ENCODE results near the gene TAF1B.

The TAF1B gene

DNA sequence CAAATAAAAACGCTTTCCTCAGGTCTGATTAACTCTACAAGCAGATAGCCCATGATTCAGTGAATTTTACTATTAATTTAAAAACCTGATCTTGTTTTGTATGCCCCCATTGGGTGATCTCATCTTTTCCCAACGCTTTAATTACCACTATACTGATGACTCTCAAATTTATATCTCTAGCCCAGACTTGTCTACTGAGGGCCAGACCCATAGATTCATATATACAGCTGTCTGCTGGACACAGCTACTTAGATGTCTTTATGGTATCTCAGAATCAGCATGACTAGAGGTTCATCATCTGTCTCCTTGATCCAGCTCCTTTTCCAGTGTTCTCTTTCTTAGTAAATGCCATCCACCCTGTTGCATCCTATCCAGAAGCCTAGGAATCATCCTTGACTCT lies 33.8 kb downstream of the TAF1B start:
- no peaks in the 10 kb centered on the region for H3K79me2 ChIP-seq (ENCODE audit: insufficient read depth, low read length)
- no peak for TF ChIP-seq EZH2phosphoT487 (conservative IDR thresholded peaks at IDR 0.05; ENCODE audit: low read length)
- TF ChIP-seq CTCF (IDR thresholded peaks at IDR 0.05; ENCODE audit: insufficient read depth, low read length, poor library complexity, severe bottlenecking) = no peak
- no peak overlapping the region for H3K4me3 ChIP-seq (ENCODE audit: insufficient read depth, low read length, poor library complexity, severe bottlenecking)
- H3F3A ChIP-seq (ENCODE audit: insufficient read depth) = no peaks in the 10 kb centered on the region
- peaks cover 13% of the 10 kb centered on the region for H3K36me3 ChIP-seq (ENCODE audit: low read length)
- no peaks in the 10 kb centered on the region for H4K20me1 ChIP-seq (ENCODE audit: low read depth, low read length)
- no peak overlapping the region for H3K27ac ChIP-seq (ENCODE audit: low read depth, low read length)
- no peak overlapping the region for H3K4me2 ChIP-seq (ENCODE audit: low read depth, low read length, poor library complexity, severe bottlenecking)
- H2AFZ ChIP-seq (ENCODE audit: low read depth, low read length, severe bottlenecking) = no peak overlapping the region
- no peaks in the 10 kb centered on the region for H3K9me3 ChIP-seq (ENCODE audit: insufficient read depth, low read length)
- H3K9me2 ChIP-seq (replicated peaks; ENCODE audit: insufficient read depth, low read length) = no peaks in the 10 kb centered on the region
- H3K9ac ChIP-seq (ENCODE audit: low read length) = no peak overlapping the region
- H3K27me3 ChIP-seq (ENCODE audit: low read length) = no peaks in the 10 kb centered on the region

DNA sequence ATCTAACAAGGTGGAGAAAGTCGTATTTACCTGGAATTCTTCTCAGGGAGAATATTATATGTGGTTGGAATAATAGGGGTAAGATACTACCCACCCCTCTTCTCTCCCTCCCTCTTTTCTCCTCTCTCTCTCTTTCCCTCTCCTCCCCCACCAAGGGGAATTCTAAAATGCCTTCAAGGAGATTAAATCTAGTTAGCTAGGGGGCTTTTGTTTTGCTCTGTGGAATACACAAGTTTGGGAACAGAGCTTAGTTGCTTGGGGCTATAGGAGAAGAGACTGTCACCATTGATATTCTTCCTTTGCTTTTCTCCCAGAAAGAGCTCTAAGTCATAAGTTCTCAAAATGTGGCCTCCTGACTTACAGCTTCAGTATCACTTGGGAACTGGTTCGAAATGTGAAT lies 34.5 kb downstream of the TAF1B start:
- no peak overlapping the region for H3K4me3 ChIP-seq (ENCODE audit: insufficient read depth, low read length, poor library complexity, severe bottlenecking)
- no peak for TF ChIP-seq EZH2phosphoT487 (conservative IDR thresholded peaks at IDR 0.05; ENCODE audit: low read length)
- no peak for TF ChIP-seq CTCF (IDR thresholded peaks at IDR 0.05; ENCODE audit: insufficient read depth, low read length, poor library complexity, severe bottlenecking)
- no peak overlapping the region for H3K27ac ChIP-seq (ENCODE audit: low read depth, low read length)
- no peaks in the 10 kb centered on the region for H3K9me3 ChIP-seq (ENCODE audit: insufficient read depth, low read length)
- no peak overlapping the region for H2AFZ ChIP-seq (ENCODE audit: low read depth, low read length, severe bottlenecking)
- no peaks in the 10 kb centered on the region for H4K20me1 ChIP-seq (ENCODE audit: low read depth, low read length)
- no peaks in the 10 kb centered on the region for H3K27me3 ChIP-seq (ENCODE audit: low read length)
- peaks cover 15% of the 10 kb centered on the region for H3K36me3 ChIP-seq (ENCODE audit: low read length)
- H3K9me2 ChIP-seq (replicated peaks; ENCODE audit: insufficient read depth, low read length) = no peaks in the 10 kb centered on the region
- no peak overlapping the region for H3K4me2 ChIP-seq (ENCODE audit: low read depth, low read length, poor library complexity, severe bottlenecking)
- no peaks in the 10 kb centered on the region for H3F3A ChIP-seq (ENCODE audit: insufficient read depth)
- no peak overlapping the region for H3K9ac ChIP-seq (ENCODE audit: low read length)
- H3K79me2 ChIP-seq (ENCODE audit: insufficient read depth, low read length) = no peaks in the 10 kb centered on the region

DNA sequence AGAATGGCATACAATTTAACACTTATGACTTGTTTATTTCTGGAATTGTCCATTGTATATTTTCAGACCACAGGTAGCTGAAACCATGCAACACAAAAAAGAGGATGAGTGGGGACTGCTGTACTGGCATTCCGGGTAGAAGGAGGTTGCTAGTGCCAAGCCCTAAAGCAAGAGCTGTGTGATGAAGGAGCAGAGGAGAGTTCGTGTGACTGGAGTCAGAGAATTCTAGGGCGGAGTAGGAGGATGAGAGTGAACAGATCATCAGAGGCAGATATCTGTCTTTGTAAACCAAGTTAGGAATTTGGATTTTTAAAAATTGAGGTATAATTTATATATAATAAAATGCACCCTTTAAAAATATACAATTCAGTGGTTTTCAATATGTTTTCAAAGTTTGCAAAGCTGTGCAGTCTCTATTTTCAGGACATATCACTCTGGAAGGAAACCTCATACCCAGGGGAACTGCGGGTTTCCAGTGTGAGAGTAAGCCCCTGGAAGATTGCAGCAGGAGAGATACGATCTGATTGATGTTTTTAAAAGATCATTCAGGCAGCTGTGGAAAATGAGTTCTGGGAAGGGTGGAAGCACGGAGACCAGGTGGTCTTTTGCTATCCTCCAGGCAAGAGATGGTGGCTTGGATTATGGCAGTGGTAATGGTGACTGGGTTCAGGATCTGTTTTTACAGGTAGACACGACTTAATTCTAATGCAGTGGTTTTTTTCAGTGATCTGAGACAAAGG lies 36.4 kb downstream of the TAF1B start:
- no peak for TF ChIP-seq EZH2phosphoT487 (conservative IDR thresholded peaks at IDR 0.05; ENCODE audit: low read length)
- no peak for TF ChIP-seq CTCF (IDR thresholded peaks at IDR 0.05; ENCODE audit: insufficient read depth, low read length, poor library complexity, severe bottlenecking)

More for the DNA sequence above, 36.4 kb downstream of the TAF1B start:
- no peak overlapping the region for H3K27ac ChIP-seq (ENCODE audit: low read depth, low read length)
- no peaks in the 10 kb centered on the region for H4K20me1 ChIP-seq (ENCODE audit: low read depth, low read length)
- H3K9me3 ChIP-seq (ENCODE audit: insufficient read depth, low read length) = no peaks in the 10 kb centered on the region
- H3K9me2 ChIP-seq (replicated peaks; ENCODE audit: insufficient read depth, low read length) = no peaks in the 10 kb centered on the region
- H3F3A ChIP-seq (ENCODE audit: insufficient read depth) = no peaks in the 10 kb centered on the region
- H3K9ac ChIP-seq (ENCODE audit: low read length) = no peak overlapping the region
- no peak overlapping the region for H3K4me2 ChIP-seq (ENCODE audit: low read depth, low read length, poor library complexity, severe bottlenecking)
- no peak overlapping the region for H2AFZ ChIP-seq (ENCODE audit: low read depth, low read length, severe bottlenecking)
- H3K36me3 ChIP-seq (ENCODE audit: low read length) = peaks cover 23% of the 10 kb centered on the region
- H3K79me2 ChIP-seq (ENCODE audit: insufficient read depth, low read length) = no peaks in the 10 kb centered on the region
- no peak overlapping the region for H3K4me3 ChIP-seq (ENCODE audit: insufficient read depth, low read length, poor library complexity, severe bottlenecking)
- H3K27me3 ChIP-seq (ENCODE audit: low read length) = no peaks in the 10 kb centered on the region

All from SU-DHL-6 (cell line).